Gastrocnemius medialis (tissue), 4 donors: ENCODE measurements around the gene CENPC.
"Not testable (repeated sequence)": the region's sequence is repeated elsewhere in the genome, so short reads cannot be mapped to it uniquely, and the experiment has no call there.

ENCODE experiments used
- POLR2A ChIP-seq, 2 donors: fragments of 450-650 bp; IDR thresholded peaks; one replicate each; pipeline ENCODE4 v1.6.1; 2017; ENCODE audit warnings: antibody characterized with exemption in 2 of 2, mild to moderate bottlenecking in 2 of 2, moderate library complexity in 2 of 2
- TF ChIP-seq, protein P1 (sequence below), 5 experiments: fragments of 450-650 bp in 3 of 5; fragments of 200-600 bp in 2 of 5; sonication (generic) in 2 of 5; IDR thresholded peaks in 4 of 5; conservative IDR thresholded peaks in 1 of 5; 1 replicate in 4 of 5; 2 replicates in 1 of 5; pipeline ENCODE4 v1.5.1; 2016 to 2019; ENCODE audit warnings: antibody characterized with exemption in 5 of 5, mild to moderate bottlenecking in 3 of 5, moderate library complexity in 3 of 5

DNA sequence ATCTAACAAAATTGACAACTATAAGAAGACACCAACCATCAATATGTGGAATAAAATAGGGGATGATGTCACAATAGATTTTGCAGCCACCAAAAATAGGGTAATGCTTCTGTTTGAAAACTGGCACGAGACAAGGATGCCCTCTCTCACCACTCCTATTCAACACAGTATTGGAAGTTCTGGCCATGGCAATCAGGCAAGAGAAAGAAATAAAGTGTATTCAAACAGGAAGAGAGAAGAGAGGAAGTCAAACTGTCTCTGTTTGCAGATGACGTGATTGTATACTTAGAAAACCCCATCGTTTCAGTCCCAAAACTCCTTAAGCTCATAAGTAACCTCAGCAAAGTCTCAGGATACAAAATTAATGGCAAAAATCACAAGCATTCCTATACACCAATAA is 21.2 kb downstream of the CENPC start:
- TF ChIP-seq, protein P1, sequence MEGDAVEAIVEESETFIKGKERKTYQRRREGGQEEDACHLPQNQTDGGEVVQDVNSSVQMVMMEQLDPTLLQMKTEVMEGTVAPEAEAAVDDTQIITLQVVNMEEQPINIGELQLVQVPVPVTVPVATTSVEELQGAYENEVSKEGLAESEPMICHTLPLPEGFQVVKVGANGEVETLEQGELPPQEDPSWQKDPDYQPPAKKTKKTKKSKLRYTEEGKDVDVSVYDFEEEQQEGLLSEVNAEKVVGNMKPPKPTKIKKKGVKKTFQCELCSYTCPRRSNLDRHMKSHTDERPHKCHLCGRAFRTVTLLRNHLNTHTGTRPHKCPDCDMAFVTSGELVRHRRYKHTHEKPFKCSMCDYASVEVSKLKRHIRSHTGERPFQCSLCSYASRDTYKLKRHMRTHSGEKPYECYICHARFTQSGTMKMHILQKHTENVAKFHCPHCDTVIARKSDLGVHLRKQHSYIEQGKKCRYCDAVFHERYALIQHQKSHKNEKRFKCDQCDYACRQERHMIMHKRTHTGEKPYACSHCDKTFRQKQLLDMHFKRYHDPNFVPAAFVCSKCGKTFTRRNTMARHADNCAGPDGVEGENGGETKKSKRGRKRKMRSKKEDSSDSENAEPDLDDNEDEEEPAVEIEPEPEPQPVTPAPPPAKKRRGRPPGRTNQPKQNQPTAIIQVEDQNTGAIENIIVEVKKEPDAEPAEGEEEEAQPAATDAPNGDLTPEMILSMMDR (IDR thresholded peaks at IDR 0.05 in 4 of 5, conservative IDR thresholded peaks at IDR 0.05 in 1 of 5) = not testable (repeated sequence)
- TF ChIP-seq POLR2A (IDR thresholded peaks at IDR 0.05) = not testable (repeated sequence)
